Stimulated activated CD4-positive, alpha-beta T cell treated with anti-CD3 and anti-CD28 coated beads, TNF-alpha, amount 100 ng/mL, for 1 hour (primary cell): Measurements from ENCODE around the gene NAT8L.

ENCODE experiments used
- DNase-seq, 3 donors: peaks; one replicate each; pipeline ENCODE4 v3.0.0-alpha.2; 2020; ENCODE audit warnings: low read depth in 3 of 3, low spot score in 1 of 3

Gene NAT8L

GRCh38 chr4:2062808-2063524, 3.8 kb downstream of the NAT8L start:
- DNase-seq: no peak

- DNase-seq: no peak
Measured at GRCh38 chr4:2063557-2064275, 4.6 kb downstream of the NAT8L start.

- DNase-seq: no peak
Measured at GRCh38 chr4:2064276-2064991, 5.3 kb downstream of the NAT8L start.

- DNase-seq: no peak
Measured at GRCh38 chr4:2065106-2065930, 6.2 kb downstream of the NAT8L start.

GRCh38 chr4:2066011-2066551, 7.0 kb downstream of the NAT8L start:
- DNase-seq: no peak

GRCh38 chr4:2066571-2067445, 7.7 kb downstream of the NAT8L start:
- DNase-seq: no peak

GRCh38 chr4:2067446-2068197, 8.5 kb downstream of the NAT8L start:
- DNase-seq: no peak

GRCh38 chr4:2068198-2068470, 9.0 kb downstream of the NAT8L start:
- no peak for DNase-seq

- DNase-seq: no peak
Measured at GRCh38 chr4:2068566-2068965, 9.4 kb downstream of the NAT8L start.

- DNase-seq: no peak
Measured at GRCh38 chr4:2069161-2069971, 10.2 kb downstream of the NAT8L start.

- no peak for DNase-seq
Measured at GRCh38 chr4:2069986-2070385, 10.9 kb downstream of the NAT8L start.

- DNase-seq: no peak
Measured at GRCh38 chr4:2070421-2071251, 11.5 kb downstream of the NAT8L start.

GRCh38 chr4:2071252-2071911, 12.3 kb downstream of the NAT8L start:
- no peak for DNase-seq

GRCh38 chr4:2071912-2072867, 13.1 kb downstream of the NAT8L start:
- no peak for DNase-seq

GRCh38 chr4:2072971-2073807, 14.1 kb downstream of the NAT8L start:
- no peak for DNase-seq
